ENCODE measurements around the gene PDE8A.

The PDE8A gene

GRCh38 chr15:84975871-84976351, 5.7 kb upstream of the PDE8A start:
- no peak for TF ChIP-seq GATA2 (IDR thresholded peaks at IDR 0.05; ENCODE audit: low read depth, low read length)
- no peak for TF ChIP-seq GATA3 (IDR thresholded peaks at IDR 0.05; ENCODE audit: low read depth, low read length)

- TF ChIP-seq GATA3 (IDR thresholded peaks at IDR 0.05; ENCODE audit: low read depth, low read length) (no peak), GATA2 (IDR thresholded peaks at IDR 0.05; ENCODE audit: low read depth, low read length) (no peak)
Observed at GRCh38 chr15:84976746-84977345, 4.8 kb upstream of the PDE8A start.

- TF ChIP-seq GATA2 (IDR thresholded peaks at IDR 0.05; ENCODE audit: low read depth, low read length) (no peak), GATA3 (IDR thresholded peaks at IDR 0.05; ENCODE audit: low read depth, low read length) (no peak)
Observed at GRCh38 chr15:84979651-84980050, 2.0 kb upstream of the PDE8A start.

GRCh38 chr15:84980196-84981053, 1.2 kb upstream of the PDE8A start:
- TF ChIP-seq GATA2 (IDR thresholded peaks at IDR 0.05; ENCODE audit: low read depth, low read length) (no peak), GATA3 (IDR thresholded peaks at IDR 0.05; ENCODE audit: low read depth, low read length) (no peak)

GRCh38 chr15:84981054-84981710, 474 bp upstream of the PDE8A start:
- TF ChIP-seq GATA2 (IDR thresholded peaks at IDR 0.05; ENCODE audit: low read depth, low read length), result no peak
- no peak for TF ChIP-seq GATA3 (IDR thresholded peaks at IDR 0.05; ENCODE audit: low read depth, low read length)

- TF ChIP-seq GATA3 (IDR thresholded peaks at IDR 0.05; ENCODE audit: low read depth, low read length) (no peak), GATA2 (IDR thresholded peaks at IDR 0.05; ENCODE audit: low read depth, low read length) (no peak)
Observed at GRCh38 chr15:84982301-84982920, 755 bp downstream of the PDE8A start.

GRCh38 chr15:84983294-84983693, 1.6 kb downstream of the PDE8A start:
- TF ChIP-seq GATA2 (IDR thresholded peaks at IDR 0.05; ENCODE audit: low read depth, low read length), result no peak
- TF ChIP-seq GATA3 (IDR thresholded peaks at IDR 0.05; ENCODE audit: low read depth, low read length), result no peak

- TF ChIP-seq GATA3 (IDR thresholded peaks at IDR 0.05; ENCODE audit: low read depth, low read length) (no peak), GATA2 (IDR thresholded peaks at IDR 0.05; ENCODE audit: low read depth, low read length) (no peak)
Observed at GRCh38 chr15:84983711-84984110, 2.1 kb downstream of the PDE8A start.

GRCh38 chr15:84985158-84985557, 3.5 kb downstream of the PDE8A start:
- no peak for TF ChIP-seq GATA2 (IDR thresholded peaks at IDR 0.05; ENCODE audit: low read depth, low read length)
- no peak for TF ChIP-seq GATA3 (IDR thresholded peaks at IDR 0.05; ENCODE audit: low read depth, low read length)

GRCh38 chr15:84987949-84988624, 6.4 kb downstream of the PDE8A start:
- TF ChIP-seq GATA3 (IDR thresholded peaks at IDR 0.05; ENCODE audit: low read depth, low read length) (no peak), GATA2 (IDR thresholded peaks at IDR 0.05; ENCODE audit: low read depth, low read length) (no peak)

GRCh38 chr15:84988909-84989644, 7.4 kb downstream of the PDE8A start:
- TF ChIP-seq GATA2 (IDR thresholded peaks at IDR 0.05; ENCODE audit: low read depth, low read length) (no peak), GATA3 (IDR thresholded peaks at IDR 0.05; ENCODE audit: low read depth, low read length) (no peak)

GRCh38 chr15:84990507-84990906, 8.9 kb downstream of the PDE8A start:
- TF ChIP-seq GATA3 (IDR thresholded peaks at IDR 0.05; ENCODE audit: low read depth, low read length) (no peak), GATA2 (IDR thresholded peaks at IDR 0.05; ENCODE audit: low read depth, low read length) (no peak)
